HG03066 (cell line): ENCODE data around the gene DNAJB6.

Source experiments
- ATAC-seq: cut with Tn5 transposase; IDR thresholded peaks from one replicate; pipeline ENCODE4 v1.9.1; 2021; ENCODE audit warnings: low read depth; ENCODE audit not compliant: unreplicated experiment

The DNAJB6 gene

GRCh38 chr7:157423886-157424565, 87.2 kb downstream of the DNAJB6 start:
- no peak for ATAC-seq

- ATAC-seq = no peak
These were observed 88.4 kb downstream of the DNAJB6 start for GRCh38 chr7:157425137-157425731.

GRCh38 chr7:157425761-157426160, 89.0 kb downstream of the DNAJB6 start:
- ATAC-seq = no peak

- ATAC-seq = no peak
These were observed 89.9 kb downstream of the DNAJB6 start for GRCh38 chr7:157426463-157427301.

GRCh38 chr7:157427811-157428553, 91.2 kb downstream of the DNAJB6 start:
- no peak for ATAC-seq

- no peak for ATAC-seq
These were observed 91.7 kb downstream of the DNAJB6 start for GRCh38 chr7:157428554-157428945.

- no peak for ATAC-seq
These were observed 92.3 kb downstream of the DNAJB6 start for GRCh38 chr7:157429001-157429679.

GRCh38 chr7:157429680-157430224, 92.9 kb downstream of the DNAJB6 start:
- no peak for ATAC-seq

GRCh38 chr7:157430721-157431120, 93.9 kb downstream of the DNAJB6 start:
- no peak for ATAC-seq

GRCh38 chr7:157431173-157431950, 94.6 kb downstream of the DNAJB6 start:
- ATAC-seq = no peak

GRCh38 chr7:157431951-157432540, 95.2 kb downstream of the DNAJB6 start:
- ATAC-seq = no peak

GRCh38 chr7:157432541-157432956, 95.7 kb downstream of the DNAJB6 start:
- no peak for ATAC-seq

- ATAC-seq = no peak
These were observed 96.3 kb downstream of the DNAJB6 start for GRCh38 chr7:157432957-157433576.

GRCh38 chr7:157433628-157434027, 96.8 kb downstream of the DNAJB6 start:
- ATAC-seq = no peak

- no peak for ATAC-seq
These were observed 97.4 kb downstream of the DNAJB6 start for GRCh38 chr7:157434231-157434630.

- no peak for ATAC-seq
These were observed 97.9 kb downstream of the DNAJB6 start for GRCh38 chr7:157434701-157435100.

GRCh38 chr7:157436076-157436475, 99.3 kb downstream of the DNAJB6 start:
- no peak for ATAC-seq

GRCh38 chr7:157436763-157437480, 100.1 kb downstream of the DNAJB6 start:
- ATAC-seq = no peak
